ENCODE measurements around the gene HSBP1.

HSBP1 gene

GRCh38 chr16:83804366-83804765 lies 3.4 kb upstream of the HSBP1 start:
- no peak for DNase-seq

DNA sequence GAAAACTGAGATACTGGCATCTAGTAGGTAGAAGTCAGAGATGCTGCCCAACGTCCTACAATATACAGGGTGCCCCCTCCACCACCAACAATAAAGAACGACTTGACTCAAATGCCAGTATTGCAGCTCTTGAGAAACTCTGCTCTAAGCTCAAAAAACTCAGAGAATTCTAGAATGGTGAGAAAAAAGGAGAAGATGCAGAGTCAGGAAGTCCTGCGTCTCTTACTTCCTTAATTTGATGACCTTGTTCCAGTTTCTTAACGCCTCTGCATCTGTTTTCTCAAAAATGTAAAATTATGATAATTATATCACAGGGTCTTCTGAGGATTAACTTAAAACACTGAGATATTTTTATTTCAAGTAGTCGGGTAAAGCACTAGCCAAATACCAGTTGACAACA lies 1.7 kb upstream of the HSBP1 start:
- DNase-seq, result no peak

- no peak for DNase-seq
These were observed 1.0 kb upstream of the HSBP1 start for GRCh38 chr16:83806731-83807130.

GRCh38 chr16:83807327-83807709 lies 460 bp upstream of the HSBP1 start:
- DNase-seq, result no peak

DNA sequence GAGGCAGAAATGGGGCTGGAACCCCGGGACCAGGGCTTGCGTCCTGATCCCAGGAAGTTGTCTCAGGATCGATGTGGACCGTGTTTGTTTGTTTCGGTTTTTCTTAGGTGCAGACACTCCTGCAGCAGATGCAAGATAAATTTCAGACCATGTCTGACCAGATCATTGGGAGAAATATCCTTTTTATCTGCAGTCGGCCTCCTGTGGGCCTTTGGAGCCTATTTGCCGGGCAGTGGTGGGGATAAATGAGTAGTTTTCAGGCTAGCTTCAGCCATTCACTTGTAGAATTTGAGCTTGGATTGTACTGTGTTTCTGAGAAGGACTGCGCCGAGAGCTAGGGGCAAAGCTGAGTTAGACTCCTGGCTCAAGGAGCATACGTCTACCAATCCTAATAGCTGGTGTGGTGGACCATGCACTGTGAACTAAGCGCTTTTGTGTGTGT lies 816 bp downstream of the HSBP1 start:
- no peak for DNase-seq

GRCh38 chr16:83809092-83809491 lies 1.3 kb downstream of the HSBP1 start:
- no peak for DNase-seq

DNA sequence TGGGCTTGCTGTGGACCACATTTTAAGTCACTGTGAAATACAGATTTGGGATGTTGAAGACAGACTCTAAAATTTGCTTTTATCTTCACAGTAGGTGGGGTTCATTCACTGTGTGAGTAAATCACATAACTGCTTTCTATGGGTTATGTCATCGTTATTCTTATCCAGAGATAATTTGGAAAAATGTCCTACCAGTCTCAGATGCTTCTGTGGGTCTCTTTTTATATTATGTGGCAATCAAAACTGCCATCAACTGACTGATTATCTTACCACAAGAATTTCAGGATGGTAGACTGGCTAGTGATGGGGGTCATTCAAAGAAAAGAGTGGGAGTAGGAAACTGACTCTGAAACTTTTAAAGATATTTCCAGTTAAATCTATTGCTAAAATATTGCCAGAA lies 3.1 kb downstream of the HSBP1 start:
- DNase-seq, result no peak

DNA sequence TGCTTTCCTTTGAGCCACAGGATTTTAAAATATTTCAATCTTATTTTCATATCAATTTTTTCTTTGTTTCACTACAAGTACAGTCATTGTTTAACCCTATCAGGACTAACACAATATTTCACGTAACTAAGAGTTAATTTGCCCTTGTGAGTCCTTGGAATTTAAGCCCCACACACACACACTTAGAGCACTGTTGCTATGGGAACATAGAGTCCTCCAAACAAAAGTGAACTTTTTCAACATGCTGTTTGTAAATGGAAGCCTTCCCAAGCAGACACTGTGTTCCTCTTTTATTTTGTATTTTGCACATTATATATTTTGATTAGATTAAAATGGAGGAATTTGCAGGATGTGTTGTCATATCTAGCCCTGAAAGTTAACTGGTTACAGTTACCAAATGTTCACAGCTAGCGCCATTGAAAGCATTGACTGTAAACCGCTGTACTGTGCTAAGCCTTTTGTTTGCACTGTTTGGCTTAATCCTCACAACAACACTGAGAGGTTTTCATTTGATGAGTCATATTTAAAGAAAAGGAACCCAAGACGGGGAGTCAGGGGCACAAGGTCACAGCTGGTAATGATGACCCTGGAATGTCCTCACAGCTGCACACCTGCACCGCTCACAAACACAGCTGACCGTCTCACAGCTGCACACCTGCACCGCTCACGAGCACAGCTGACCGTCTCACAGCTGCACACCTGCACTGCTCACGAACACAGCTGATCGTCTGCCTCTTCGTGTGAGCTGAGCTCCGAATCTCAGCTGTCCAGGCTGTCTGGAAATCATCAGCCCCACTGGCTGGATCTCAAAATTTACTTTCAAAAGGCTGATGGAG lies 6.3 kb downstream of the HSBP1 start:
- peak; percentile 49 for DNase-seq

GRCh38 chr16:83814659-83814985 lies 6.8 kb downstream of the HSBP1 start:
- no peak for DNase-seq

DNA sequence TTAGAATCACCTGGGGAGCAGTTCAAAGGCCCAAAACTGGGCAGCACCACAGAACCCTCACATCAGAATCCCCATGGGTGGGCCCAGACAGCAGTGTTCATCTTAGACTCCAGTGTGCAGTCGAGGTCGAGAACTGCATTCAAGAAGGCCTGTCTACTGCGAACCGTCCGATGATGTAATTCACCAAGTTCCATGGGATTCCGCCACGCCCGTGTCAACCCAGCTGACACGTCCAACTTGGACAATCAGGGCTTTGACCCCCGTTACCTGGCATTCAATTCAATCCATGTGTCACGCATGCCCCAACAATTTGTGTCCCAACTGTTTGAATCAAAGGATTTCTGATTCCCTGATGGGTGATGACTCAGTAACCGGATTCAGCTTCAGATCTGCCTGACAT lies 9.2 kb downstream of the HSBP1 start:
- no peak for DNase-seq

DNA sequence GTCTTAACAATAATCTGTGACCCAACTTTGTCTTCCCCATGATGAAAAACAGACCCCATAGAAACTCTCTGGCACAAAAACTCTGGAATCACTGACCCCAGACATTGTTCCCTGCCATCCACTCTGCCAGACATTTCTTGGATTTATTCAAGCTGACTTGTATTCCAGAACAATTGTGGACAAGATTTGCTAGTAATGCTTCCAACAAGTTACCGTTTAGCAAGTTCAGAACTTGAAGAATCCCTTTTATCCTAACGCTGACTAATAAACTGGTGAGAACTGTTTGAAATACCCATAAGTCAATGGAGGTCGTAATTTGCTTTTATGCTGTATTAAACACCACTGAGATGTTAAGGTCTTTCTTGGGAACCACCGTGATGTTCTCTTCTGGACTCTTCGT lies 10.5 kb downstream of the HSBP1 start:
- no peak for DNase-seq

- no peak for DNase-seq
These were observed 11.6 kb downstream of the HSBP1 start for GRCh38 chr16:83819361-83819760.

GRCh38 chr16:83826146-83826913 lies 18.6 kb downstream of the HSBP1 start:
- peak; percentile 88 for DNase-seq

DNA sequence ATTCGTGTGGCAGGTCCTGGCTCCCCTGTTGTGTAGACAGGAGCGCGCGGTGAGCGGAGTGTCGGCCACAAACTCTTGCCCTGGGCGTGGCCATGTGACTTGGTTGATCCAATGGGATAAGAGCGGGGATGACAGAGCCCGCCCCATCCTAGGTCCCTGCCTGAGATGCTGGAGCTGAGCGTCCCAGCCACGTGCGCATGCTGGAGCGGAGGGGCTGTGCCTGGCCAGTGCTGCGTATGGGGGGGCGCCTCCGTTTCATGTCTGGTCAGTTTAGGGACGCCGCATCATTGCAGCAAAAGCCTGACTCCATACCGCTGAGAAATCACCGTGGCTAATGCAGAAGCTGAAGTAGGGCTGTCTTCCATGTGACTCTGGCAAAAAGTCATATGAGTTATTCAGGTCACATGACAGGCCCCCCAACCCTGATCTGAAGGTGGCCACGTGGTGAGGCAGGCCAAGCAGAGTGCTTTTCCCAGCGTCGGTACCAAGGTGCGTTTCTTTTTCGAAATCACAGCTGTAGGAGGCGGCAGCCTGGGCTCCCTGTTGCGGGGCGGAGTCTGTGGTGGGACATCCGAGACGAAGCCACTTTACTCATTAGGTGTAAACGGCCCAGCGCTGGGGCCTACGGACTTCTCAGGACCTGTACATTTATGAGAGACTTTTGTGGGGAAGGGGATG lies 22.5 kb downstream of the HSBP1 start:
- DNase-seq, result no peak

GRCh38 chr16:83830769-83831455 lies 23.1 kb downstream of the HSBP1 start:
- no peak for DNase-seq

DNA sequence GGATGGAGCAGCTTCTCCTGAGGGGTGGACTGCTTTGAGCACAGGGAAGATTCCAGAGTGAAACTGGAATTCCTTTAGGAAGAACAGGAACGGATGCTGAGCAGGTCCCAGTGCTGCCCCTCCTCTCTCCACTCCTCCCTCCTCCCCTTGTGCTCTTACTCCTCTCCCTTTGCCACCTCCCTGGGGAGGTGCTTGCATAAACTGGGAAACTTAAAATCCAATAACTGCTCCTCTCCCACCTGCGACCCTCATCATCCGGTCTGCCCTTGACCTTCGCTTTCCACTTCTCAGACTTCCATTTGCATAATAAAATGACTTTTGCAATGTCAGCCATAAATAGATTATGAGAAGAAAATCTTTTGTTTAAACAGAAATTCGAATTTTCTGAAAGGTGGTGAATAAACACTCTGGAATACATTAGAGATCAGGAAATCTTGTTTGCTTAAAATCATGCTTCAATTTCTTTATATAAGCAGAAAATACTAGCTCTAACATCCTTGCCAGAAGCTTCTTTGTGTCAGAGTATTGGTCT lies 23.7 kb downstream of the HSBP1 start:
- DNase-seq, result no peak

DNA sequence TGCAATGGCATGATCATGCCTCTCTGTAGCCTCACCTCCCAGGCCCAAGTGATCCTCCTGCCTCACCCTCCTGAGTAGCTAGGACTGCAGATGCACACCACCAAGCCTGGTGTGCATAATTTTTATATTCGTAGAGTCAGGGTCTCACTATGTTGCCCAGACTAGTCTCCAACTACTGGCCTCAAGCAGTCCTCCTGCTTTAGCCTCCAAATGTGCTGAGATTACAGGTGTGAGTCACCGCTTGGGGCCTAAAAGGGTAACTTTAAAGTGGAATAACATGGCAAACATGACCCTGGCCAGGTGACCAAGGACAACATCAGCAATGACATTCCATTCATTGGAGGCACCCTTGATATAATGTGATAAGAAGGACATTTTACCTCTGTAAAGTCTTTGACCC lies 26.1 kb downstream of the HSBP1 start:
- no peak for DNase-seq

DNA sequence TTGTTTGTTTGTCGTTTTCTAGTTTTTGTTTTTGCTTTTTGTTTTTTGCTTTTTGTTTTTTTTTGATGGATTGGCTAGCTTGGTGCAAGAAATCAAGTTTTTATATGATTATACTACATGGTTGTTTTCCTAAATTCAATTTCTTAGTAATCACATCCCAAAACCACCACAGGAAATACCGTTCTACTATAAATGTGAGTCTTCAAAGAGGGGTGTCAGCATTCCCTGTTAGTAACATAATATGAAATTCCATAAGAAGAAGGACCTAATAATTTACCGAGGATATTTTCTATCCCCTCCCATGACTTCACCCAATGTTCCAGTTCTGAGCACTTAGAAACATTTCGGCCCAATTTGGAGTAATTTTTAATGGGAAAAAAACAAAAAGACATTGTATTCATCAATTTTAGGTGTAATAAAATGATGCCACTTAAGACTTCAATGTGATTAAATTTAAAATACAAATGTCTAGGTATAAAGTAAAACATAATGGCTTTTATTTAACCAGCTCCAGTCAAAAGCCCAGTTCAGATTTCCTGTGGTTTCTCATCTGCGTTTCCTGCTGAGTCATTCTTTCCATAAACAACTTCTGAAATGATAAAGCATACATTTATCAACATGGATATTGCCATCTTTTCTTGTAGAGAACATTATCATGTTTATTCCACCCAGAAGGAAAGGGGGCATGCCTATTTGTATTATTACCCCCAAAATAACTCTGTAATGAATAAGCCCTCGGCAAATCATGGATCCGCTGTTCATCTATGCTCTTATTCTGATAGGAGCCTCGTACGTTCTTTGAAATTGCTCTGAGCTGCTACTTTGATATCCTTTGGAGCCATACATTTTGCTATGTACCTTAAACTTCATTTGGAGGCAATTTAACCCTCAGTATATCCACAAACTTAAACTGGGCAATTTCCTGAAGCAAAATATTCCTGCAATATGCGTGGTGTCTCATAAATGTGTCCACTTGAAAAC lies 28.1 kb downstream of the HSBP1 start:
- no peak for DNase-seq

DNA sequence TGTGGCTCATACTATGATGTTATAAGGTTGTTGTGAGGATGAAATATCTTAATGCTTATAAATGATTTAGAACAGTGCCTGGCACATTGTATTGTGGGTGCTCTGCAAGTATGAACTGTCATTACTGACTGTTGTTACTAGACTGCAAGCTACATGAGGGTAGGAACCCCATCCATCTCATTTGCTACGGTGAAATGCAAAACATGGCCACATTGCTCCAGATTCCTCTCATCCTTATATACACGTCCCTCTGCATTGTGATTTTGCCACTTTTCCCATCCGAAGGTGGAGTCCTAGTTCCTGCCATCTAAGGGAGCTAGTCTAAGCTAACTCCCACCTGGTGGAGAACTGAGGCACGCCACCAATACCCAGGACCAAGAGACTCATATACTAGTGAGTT lies 29.8 kb downstream of the HSBP1 start:
- DNase-seq, result no peak

GRCh38 chr16:83838151-83838550 lies 30.4 kb downstream of the HSBP1 start:
- DNase-seq, result no peak

GRCh38 chr16:83839561-83839960 lies 31.8 kb downstream of the HSBP1 start:
- DNase-seq, result no peak
